HEK293T (cell line): ENCODE data around the gene MAP3K10.

Experiments
- CTCF ChIA-PET: fragments of 350-600 bp; formaldehyde crosslinking; extraction: SDS; loops from one replicate; lab custom pipeline; 2021; ENCODE audit warnings: antibody characterized with exemption, inconsistent platforms; lab: Yijun Ruan, JAX
- POLR2A ChIA-PET: fragments of 350-600 bp; formaldehyde crosslinking; extraction: SDS; loops from one replicate; lab custom pipeline; 2020; ENCODE audit warnings: antibody characterized with exemption, inconsistent platforms; lab: Yijun Ruan, JAX
- DNase-seq: peaks from one replicate; pipeline ENCODE4 v3.0.0; 2012; ENCODE audit warnings: mixed read lengths; ENCODE audit errors: extremely low spot score
- ARNT ChIP-seq: fragments of 450-650 bp; IDR thresholded peaks from 2 replicates; pipeline ENCODE4 v1.6.1; 2017; ENCODE audit warnings: mild to moderate bottlenecking
- BHLHE40 ChIP-seq: fragments of 450-650 bp; IDR thresholded peaks from 2 replicates; pipeline ENCODE4 v1.6.1; 2016; ENCODE audit warnings: mild to moderate bottlenecking, moderate library complexity, borderline replicate concordance
- CTBP1 ChIP-seq: fragments of 450-650 bp; IDR thresholded peaks from 2 replicates; pipeline ENCODE4 v1.6.1; 2016; ENCODE audit warnings: borderline replicate concordance
- ELF4 ChIP-seq: fragments of 450-650 bp; IDR thresholded peaks from 2 replicates; pipeline ENCODE4 v1.6.1; 2017; ENCODE audit warnings: antibody characterized with exemption
- FOXA1 ChIP-seq: fragments of 450-650 bp; IDR thresholded peaks from 2 replicates; pipeline ENCODE4 v1.6.1; 2016; ENCODE audit warnings: mild to moderate bottlenecking
- FOXK2 ChIP-seq: fragments of 450-650 bp; IDR thresholded peaks from 2 replicates; pipeline ENCODE4 v1.6.1; 2016; ENCODE audit warnings: mild to moderate bottlenecking
- FOXM1 ChIP-seq: fragments of 450-650 bp; IDR thresholded peaks from 2 replicates; pipeline ENCODE4 v1.6.1; 2017; ENCODE audit warnings: mild to moderate bottlenecking, borderline replicate concordance
- HDGF ChIP-seq: fragments of 450-650 bp; IDR thresholded peaks from 2 replicates; pipeline ENCODE4 v1.6.1; 2017; ENCODE audit warnings: antibody characterized with exemption, borderline replicate concordance
- L3MBTL2 ChIP-seq: fragments of 450-650 bp; conservative IDR thresholded peaks from 2 replicates; pipeline ENCODE4 v1.6.1; 2016; ENCODE audit warnings: mild to moderate bottlenecking
- LEF1 ChIP-seq: fragments of 450-650 bp; IDR thresholded peaks from 2 replicates; pipeline ENCODE4 v1.6.1; 2017; ENCODE audit warnings: mild to moderate bottlenecking, borderline replicate concordance
- NFRKB ChIP-seq: fragments of 450-650 bp; IDR thresholded peaks from 2 replicates; pipeline ENCODE4 v1.6.1; 2016; ENCODE audit warnings: mild to moderate bottlenecking, moderate library complexity
- SP1 ChIP-seq: fragments of 450-650 bp; IDR thresholded peaks from 2 replicates; pipeline ENCODE4 v1.6.1; 2017
- SUZ12 ChIP-seq: fragments of 450-650 bp; IDR thresholded peaks from 2 replicates; pipeline ENCODE4 v1.6.1; 2016; ENCODE audit warnings: mild to moderate bottlenecking
- TARDBP ChIP-seq: fragments of 450-650 bp; IDR thresholded peaks from 2 replicates; pipeline ENCODE4 v1.6.1; 2016
- ZNF384 ChIP-seq: fragments of 450-650 bp; IDR thresholded peaks from 2 replicates; pipeline ENCODE4 v1.6.1; 2016
- TF ChIP-seq, protein P1 (sequence below): fragments of 450-650 bp; IDR thresholded peaks from 2 replicates; pipeline ENCODE4 v1.6.1; 2016

Gene MAP3K10

DNA sequence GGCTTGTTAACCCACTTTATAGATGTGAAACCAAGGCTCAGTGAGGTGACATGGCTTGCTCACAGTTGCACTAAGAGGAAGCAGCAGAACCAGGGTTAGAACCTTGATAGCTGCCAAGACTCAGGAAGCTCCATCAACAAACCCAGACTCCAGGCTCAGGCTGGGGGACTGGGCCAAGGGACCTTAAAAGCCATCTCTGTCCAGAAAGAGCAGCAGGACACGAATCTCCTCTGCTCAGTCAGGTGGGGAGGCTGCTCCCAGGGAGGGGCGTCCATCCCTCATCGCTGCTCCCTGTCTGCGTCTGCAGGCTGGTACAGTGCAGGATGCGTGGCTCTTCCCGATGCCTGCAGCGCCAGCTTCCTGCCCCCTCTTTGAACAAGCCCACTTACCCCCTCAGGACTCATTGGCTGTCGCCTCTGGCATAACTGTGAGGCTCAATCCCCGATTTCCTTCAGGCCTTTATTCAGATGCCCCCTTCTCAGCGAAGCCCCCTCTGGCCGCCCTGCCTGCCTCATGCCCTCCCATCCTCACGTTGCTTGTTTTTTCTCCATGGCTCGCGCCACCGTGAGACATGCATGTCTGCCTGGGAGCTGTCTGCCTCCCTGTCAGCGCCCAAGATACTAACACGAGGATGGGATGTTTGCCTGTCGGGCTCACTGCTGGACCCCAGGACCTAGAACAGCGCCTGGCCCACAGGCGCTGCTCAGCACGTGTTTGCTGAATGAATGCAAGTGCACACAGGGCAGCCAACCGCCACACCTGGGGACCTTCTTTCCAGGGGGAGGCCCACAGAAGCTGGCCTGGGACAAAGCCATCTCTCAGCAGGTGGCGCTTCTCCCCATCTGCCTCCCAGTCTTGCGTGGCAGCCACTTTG is 72.5 kb downstream of the MAP3K10 start:
- CTCF ChIA-PET, result no interaction called here
- DNase-seq, result no peak
- no peak for TF ChIP-seq FOXA1
- TF ChIP-seq NFRKB, result no peak
- no peak for TF ChIP-seq CTBP1
- TF ChIP-seq SP1, result no peak
- TF ChIP-seq, protein P1, sequence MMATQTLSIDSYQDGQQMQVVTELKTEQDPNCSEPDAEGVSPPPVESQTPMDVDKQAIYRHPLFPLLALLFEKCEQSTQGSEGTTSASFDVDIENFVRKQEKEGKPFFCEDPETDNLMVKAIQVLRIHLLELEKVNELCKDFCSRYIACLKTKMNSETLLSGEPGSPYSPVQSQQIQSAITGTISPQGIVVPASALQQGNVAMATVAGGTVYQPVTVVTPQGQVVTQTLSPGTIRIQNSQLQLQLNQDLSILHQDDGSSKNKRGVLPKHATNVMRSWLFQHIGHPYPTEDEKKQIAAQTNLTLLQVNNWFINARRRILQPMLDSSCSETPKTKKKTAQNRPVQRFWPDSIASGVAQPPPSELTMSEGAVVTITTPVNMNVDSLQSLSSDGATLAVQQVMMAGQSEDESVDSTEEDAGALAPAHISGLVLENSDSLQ, result no peak
- no peak for TF ChIP-seq FOXM1
- no peak for TF ChIP-seq FOXK2
- no peak for TF ChIP-seq ARNT
- no peak for TF ChIP-seq ZNF384
- no peak for TF ChIP-seq SUZ12
- no peak for TF ChIP-seq BHLHE40
- TF ChIP-seq HDGF, result no peak
- no peak for TF ChIP-seq TARDBP
- TF ChIP-seq ELF4, result no peak
- TF ChIP-seq L3MBTL2, result no peak
- TF ChIP-seq LEF1, result no peak
- POLR2A ChIA-PET, result no interaction called here

DNA sequence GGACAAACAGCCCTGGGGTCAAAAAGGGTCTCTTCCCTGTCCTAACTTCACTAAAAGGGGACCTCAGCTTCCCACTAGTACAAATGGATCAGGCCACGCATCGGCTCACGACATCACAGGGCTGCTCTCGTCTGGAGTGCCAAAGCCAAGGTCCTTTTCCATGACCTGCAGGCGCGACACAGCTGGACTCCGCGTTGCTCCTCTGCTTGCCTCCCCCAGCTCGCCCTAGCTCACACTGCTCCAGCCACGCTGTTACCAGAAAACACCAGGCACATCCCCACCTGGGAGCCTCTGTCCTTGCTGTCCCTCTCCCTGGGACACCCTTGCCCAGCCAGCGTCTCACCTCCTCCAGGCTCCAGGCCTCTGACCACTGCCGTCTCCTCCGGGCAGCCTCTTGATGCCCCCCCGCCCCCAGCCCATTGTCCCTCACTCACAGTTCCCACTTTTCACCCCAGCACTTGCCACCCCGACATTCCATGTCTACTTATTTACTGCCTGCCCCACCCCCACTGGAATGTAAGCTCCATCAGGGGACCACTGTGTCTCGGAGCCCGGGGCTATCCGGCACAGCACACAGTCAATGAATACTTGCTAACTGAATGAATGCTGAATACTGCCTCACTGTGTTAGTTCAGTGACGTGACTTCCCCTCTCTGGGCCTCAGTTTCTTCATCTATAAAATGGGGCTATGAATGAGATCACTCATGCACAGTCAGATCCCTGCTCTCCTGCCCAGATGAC is 73.3 kb downstream of the MAP3K10 start:
- POLR2A ChIA-PET, result no interaction called here
- TF ChIP-seq SUZ12, result no peak
- CTCF ChIA-PET, result no interaction called here
- DNase-seq, result no peak
